DMS53 treated with DMSO at 0.1 percent for 48 hours (cell line): ENCODE measurements around the gene DUOXA2.
"Not testable (repeated sequence)": the region's sequence is repeated elsewhere in the genome, so short reads cannot be mapped to it uniquely, and the experiment has no call there.

Source experiments
- DNase-seq: peaks from one replicate; lab custom pipeline; 2025; ENCODE audit not compliant: unreplicated experiment; lab: John Stamatoyannopoulos, UW

Gene DUOXA2

DNA sequence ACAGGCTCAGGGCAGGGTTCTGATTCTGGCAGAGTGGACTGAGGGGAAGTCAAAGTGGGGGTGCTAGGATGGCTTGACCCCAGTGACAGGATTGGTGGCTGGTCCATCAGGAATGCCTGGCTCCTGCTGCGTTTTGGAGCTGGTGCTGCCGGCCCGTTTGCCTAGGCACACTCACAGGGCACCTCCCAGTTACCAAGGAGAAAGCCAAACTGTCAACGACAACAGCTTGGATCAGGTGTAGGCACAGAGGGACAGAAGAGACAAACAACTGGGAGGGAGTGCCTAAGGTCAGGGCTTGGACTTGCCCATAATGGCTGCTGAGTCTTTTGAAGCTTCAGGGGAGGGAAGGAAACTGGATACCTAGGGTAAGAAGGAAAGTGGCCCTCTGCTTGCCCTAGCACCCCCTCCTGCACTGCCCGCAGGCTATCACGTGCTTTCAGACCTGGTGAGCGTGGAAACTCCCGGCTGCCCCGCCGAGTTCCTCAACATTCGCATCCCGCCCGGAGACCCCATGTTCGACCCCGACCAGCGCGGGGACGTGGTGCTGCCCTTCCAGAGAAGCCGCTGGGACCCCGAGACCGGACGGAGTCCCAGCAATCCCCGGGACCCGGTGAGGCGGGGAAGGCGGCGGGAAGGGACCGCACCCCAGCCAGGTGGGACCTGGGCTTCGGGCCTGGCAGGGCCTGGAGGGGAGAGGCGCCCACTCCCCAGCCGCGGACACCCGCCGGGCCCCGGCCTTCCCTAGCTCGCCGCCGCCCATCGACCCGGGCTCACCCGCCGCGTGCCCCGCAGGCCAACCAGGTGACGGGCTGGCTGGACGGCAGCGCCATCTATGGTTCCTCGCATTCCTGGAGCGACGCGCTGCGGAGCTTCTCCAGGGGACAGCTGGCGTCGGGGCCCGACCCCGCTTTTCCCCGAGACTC lies 20.8 kb downstream of the DUOXA2 start:
- DNase-seq = no peak

DNA sequence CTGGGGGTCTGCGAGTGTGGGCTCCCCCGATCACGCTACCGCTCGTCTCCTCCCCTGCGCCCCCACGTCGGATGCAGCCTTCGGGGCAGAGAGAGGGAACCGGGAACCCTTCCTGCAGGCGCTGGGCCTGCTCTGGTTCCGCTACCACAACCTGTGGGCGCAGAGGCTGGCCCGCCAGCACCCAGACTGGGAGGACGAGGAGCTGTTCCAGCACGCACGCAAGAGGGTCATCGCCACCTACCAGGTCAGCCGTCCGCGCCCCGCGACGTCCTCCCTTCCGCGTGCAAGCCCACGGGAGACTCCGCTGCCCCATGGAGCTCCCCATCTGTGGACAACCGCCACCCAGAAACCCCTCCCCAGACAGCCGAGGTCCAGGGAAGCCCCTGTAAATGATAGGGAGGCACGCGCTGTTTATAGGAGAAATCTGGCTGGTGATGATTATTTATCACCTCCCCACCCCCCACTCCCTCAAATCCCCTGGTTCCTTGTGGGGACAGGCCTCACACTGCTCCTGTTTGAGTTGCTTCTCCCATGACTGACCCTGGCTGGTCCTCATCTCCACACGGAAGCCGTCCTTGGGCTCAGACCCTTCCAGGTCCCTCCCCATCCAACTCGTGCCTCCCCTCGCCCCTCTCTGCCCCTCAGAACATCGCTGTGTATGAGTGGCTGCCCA lies 21.7 kb downstream of the DUOXA2 start:
- DNase-seq = not testable (repeated sequence)

DNA sequence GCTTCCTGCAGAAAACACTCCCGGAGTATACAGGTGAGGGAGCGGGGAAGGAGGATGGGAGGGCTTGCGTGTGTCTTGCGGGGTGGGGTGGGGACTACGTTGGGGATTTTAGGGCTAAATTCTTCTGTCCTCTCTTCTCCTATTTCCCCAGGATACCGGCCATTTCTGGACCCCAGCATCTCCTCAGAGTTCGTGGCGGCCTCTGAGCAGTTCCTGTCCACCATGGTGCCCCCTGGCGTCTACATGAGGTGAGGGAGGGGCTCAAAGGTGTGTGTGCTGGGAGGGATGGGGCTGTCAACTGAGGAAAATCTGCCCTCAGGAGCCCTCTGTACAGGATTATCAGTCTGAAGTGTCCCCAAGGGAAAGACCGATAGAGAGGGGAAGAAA lies 22.2 kb downstream of the DUOXA2 start:
- no peak for DNase-seq

DNA sequence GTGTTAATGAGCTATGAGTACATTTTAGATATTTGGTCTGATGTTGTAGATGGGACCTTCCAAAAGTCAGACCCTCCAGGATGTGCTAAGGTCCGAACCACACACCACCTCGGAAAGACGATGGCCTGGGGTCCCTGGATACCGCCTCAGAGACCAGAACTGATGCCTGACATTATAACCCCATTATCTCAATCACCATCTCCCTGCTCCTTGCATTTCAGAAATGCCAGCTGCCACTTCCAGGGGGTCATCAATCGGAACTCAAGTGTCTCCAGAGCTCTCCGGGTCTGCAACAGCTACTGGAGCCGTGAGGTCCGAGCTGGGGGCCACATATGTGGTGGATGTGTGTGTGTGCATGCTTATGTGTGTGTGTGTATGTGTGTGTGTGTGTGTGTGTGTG lies 23.6 kb downstream of the DUOXA2 start:
- no peak for DNase-seq

DNA sequence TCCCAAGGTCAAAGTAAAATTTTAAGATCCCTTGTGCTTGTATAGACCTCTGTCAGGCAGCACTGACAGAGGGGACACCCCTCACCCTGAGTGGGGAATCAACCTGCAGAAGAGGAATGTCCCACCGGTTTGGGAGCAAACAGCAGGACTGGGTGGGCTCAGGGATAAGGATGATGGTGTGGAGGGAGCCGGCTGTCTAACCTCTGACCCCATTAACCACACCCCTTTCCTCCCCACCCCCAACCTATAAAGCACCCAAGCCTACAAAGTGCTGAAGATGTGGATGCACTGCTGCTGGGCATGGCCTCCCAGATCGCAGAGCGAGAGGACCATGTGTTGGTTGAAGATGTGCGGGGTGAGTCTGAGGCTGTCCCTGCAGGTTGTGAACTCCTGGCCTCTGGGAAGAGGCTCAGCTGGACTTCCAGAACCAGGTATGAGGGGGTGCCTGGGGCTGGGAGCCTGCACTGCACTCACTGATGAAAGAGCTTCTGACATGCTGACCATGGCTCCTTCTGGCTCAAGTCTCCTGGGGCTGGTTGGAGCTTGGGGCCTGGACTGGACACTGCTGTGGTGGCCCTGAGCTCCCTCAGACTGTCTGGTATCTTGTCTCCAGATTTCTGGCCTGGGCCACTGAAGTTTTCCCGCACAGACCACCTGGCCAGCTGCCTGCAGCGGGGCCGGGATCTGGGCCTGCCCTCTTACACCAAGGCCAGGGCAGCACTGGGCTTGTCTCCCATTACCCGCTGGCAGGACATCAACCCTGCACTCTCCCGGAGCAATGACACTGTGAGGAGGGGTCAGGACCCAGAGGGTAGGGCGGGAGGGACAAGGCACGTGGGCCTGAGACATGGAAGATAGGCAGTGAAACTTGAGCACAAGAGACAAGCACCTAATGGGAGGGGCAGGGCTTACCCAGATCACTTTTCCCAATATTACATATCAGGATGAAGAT lies 25.0 kb downstream of the DUOXA2 start:
- DNase-seq = no peak

DNA sequence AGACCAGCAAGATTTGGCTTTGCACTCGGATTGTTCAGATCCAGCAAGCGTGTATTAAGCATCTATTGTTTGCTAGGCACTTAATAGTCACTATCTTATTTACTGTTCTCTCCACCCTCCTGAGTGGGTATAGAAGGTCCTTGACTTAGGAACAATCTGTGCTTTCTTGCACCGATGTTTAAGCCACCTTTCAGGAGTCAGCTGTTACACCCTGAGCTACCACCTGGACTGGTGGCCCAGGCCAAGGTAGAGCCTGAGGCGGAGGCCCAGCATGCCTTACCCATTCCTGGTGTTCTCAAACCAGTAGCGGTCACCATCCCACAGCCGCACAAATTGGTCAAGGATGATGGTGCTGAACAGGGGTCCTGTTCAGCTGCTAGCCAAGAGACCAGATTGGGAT lies 25.6 kb downstream of the DUOXA2 start:
- DNase-seq = no peak

DNA sequence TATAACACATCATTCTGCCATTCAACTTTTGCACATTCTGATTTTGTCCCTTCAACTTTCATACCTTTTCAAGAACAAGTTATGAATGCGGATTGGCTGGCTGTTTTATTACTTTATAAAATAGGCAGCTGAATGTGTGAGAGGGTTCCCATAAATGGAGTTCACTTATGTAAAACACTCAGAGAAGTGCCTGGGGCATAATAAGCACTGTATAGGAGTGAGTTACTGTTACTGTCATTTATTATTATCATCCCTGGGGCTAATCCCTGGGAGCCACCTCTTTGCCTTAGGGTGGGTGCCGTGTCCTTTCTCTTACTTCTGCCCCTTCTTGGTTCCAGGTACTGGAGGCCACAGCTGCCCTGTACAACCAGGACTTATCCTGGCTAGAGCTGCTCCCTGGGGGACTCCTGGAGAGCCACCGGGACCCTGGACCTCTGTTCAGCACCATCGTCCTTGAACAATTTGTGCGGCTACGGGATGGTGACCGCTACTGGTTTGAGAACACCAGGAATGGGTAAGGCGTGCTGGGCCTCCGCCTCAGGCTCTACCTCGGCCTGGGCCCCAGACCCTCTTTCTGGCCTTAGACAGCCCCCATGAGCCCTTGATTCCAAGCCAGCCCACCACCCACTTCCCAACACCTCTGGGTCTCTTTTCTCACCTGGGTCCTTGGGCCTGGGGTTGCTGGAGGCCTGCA lies 26.6 kb downstream of the DUOXA2 start:
- DNase-seq = no peak

DNA sequence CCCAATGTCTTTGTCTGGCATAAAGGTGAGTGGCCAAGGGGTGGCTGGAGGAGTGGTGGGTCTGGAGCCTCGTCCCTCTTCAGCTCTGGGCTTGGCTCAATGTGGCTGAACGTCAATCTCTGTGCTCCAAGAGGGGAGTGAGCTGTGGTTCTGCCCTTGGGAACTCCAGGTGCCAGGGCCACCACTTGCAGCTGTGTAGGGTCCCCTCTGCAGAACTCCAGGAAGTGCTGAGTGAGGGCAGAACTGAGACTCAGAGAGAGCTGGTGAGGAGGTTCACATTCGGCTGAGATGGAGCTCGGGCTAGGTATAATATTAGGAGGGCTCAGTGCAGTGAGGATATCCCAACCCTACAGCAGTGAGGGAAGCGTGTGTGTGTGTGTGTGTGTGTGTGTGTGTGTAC lies 27.3 kb downstream of the DUOXA2 start:
- no peak for DNase-seq

DNA sequence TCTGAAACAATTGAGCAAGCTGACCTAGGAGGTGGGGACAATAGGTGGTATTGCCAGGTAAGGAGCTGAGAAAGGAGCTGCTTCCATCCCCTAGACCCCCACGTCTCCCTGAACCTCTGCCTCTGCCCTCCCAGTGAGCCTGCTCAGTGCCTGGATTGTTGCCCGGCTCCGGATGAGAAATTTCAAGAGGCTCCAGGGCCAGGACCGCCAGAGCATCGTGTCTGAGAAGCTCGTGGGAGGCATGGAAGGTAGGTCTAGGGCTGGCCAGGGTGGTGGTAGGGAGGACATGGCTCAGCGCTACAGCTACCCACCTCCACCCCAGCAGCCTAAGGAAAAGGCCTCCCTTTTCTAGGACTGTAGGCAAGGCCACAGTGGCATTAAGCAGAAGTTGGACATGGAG lies 28.9 kb downstream of the DUOXA2 start:
- no peak for DNase-seq

DNA sequence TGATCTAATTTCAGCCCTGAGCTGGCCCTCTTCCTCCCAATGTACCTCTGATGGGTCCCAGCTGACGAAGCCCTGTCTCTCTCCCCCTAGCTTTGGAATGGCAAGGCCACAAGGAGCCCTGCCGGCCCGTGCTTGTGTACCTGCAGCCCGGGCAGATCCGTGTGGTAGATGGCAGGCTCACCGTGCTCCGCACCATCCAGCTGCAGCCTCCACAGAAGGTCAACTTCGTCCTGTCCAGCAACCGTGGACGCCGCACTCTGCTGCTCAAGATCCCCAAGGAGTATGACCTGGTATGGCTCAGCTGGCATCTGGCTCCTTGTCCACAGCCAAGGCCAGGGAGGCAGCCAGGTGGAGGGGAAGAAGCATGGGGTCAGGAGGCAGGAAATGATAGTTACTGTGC lies 29.8 kb downstream of the DUOXA2 start:
- no peak for DNase-seq

DNA sequence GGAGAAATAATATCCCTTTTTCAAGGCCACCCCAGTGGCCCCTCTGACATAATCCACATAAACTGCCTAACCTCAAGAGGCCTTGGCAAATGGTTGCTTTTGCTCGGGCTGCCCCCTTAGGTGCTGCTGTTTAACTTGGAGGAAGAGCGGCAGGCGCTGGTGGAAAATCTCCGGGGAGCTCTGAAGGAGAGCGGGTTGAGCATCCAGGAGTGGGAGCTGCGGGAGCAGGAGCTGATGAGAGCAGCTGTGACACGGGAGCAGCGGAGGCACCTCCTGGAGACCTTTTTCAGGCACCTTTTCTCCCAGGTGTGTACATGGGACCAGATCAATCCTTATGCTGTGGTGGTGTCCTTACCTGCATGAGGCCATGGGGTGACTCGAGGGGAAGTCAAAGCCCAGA lies 30.6 kb downstream of the DUOXA2 start:
- no peak for DNase-seq

DNA sequence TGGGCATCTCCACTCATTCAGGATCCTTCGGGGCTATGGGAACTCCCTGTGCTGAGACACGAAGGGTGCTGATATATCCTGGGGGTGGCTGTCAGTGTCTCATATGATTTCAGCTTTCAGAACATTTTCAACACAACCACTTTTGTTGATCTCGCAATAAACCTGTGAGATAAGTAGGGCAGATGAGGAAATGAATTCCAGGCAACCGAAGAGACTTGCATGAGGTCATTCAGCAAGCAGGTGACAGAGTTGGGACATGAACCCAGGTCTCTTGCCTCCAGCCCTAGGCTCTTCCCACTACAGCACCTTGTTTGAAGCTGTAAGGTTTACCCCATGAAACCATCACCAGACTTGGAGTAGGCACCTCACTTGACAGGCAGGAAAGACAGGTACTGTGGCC lies 32.3 kb downstream of the DUOXA2 start:
- no peak for DNase-seq

DNA sequence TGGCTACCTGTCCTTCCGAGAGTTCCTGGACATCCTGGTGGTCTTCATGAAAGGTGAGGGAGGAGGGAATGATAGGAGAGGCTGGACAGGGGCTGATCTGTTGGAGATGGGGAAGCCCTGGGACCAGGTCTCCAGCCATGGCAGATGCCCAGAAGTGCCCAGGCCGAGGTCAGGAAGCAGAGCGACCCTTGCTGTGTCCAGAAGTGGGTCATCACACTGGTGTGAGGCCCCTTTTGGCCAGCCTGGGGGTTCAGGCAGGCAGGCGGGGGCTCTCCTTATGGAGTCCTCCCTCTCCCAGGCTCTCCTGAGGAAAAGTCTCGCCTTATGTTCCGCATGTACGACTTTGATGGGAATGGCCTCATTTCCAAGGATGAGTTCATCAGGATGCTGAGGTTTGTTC lies 33.5 kb downstream of the DUOXA2 start:
- no peak for DNase-seq

DNA sequence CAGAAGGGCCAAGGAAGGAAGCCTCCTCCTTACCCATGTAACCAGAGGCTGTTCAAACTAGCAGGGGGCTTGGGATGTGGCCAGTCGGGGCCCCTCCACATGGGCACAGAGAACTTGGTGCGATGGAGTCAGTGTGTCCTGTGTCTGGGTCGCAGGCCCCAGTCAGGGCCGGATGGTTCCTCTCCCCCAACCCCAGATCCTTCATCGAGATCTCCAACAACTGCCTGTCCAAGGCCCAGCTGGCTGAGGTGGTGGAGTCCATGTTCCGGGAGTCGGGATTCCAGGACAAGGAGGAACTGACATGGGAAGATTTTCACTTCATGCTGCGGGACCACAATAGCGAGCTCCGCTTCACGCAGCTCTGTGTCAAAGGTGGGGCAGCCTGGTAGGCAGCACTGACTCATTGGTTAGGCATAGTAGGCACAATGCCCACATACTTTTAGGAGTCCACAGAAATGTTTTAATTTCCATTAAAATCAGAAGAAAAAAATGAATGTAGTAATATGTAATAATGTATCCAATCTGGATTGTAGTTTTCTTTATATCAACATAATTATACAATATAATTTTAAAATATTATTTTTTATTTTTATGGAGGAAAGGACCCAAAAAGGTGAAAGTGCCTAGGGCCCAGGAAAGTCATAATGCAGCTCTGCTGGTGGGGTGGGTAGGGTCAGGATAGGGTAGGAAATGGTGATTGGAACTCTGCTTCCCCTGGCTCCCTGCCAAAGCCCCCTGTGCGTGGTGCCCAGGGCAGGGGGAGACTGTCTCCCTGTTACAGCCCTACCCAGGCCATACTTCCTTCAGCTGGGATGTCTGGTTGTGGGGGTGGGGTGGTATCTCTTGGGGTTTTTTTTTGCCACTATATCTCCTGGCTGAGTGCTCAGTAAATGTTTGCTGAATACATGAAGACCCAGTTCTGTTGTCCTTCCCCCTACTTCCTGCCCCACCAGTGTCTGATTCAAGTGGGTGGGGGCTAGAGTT lies 34.2 kb downstream of the DUOXA2 start:
- no peak for DNase-seq

DNA sequence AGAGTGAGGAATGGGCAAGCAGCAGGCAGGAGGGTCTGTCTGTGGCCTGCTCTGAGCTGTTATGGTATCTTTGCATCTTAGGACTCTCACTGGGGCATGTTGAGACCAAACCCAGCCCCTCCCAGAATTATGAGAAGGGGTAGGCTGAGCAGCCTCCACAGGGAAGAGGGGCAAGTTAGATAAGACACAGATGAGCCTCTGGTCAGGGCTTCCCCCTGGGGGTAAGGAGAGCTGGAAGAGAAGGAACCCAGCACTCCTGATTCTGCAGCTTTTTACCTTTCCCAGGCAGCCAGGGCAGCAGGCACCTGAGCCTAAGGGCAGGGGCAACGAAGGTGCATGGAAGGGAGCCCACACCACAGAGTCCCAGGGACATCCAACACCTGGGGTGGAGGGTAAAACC lies 34.9 kb downstream of the DUOXA2 start:
- no peak for DNase-seq

DNA sequence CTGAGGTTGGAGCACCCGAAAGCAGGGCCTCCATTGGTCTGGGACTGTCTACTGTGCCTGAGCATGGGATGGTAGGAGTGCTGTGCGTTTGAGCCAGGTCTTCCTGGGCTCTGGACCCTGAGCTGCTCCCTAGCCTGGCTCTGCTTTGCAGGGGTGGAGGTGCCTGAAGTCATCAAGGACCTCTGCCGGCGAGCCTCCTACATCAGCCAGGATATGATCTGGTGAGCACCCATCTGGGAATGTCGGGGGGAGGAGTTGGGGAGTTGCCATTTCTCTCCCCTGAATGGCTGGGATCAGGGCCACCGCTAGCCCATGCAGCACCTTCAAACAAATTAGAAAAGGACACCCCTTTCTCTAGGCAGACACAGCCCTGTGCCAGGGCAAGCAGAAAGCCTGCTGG lies 36.4 kb downstream of the DUOXA2 start:
- no peak for DNase-seq

DNA sequence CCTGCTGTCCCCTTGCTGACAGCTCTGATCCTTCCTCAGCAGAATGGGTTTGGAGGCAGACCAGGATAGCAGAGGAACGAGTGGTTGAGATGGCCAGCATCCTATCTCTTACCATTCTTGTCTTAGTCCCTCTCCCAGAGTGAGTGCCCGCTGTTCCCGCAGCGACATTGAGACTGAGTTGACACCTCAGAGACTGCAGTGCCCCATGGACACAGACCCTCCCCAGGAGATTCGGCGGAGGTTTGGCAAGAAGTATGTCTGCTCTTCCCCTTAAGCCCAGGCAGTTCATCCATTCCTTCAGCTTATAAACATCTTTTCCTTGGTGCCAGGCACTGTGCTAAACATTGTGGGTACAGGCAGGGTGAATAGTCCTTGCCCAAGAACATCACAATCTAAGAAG lies 36.9 kb downstream of the DUOXA2 start:
- no peak for DNase-seq

DNA sequence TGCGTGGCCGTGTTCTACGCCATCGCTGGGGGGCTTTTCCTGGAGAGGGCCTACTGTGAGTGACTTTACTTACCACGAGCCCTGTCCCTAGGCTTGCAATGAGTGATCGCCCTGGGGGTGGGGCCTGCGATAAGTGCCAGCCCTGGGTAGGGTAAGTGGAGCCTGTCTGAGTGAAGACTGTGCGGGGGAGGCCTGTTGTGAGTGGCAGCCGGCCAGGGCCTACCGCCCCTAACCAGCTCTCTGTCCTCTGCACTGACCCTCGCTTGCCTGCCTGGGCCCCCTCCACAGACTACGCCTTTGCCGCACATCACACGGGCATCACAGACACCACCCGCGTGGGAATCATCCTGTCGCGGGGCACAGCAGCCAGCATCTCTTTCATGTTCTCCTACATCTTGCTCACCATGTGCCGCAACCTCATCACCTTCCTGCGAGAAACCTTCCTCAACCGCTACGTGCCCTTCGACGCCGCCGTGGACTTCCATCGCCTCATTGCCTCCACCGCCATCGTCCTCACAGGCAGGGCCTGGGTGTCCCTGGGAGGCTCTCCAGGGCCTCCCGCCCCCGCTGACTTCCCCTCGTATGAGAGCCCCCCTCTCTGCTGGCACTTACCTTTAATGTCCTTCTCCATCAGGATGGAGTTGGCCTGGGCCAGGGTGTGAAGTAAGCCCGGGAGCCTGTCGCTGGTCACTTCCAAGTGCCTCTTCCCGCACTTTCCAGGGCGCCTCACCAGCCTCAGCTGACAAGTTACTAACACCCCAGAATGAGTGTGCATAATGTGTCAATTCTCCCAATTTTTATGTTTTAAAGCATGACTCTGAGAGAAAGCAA lies 38.1 kb downstream of the DUOXA2 start:
- no peak for DNase-seq

DNA sequence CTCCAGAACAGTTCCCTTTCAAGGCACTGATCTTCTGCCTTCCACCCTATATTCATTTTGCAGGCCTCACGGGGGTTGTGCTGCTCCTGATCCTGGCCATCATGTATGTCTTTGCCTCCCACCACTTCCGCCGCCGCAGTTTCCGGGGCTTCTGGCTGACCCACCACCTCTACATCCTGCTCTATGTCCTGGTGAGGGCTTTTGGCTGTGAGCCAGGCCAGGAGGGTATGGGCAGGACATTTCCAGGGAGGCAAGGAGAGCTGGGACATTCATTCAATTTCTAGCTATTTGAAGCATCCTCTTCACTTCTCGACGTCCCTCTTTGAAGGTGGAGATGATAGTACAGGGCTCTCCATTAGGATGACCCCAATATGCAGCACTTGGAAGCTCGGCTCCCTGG lies 41.6 kb downstream of the DUOXA2 start:
- DNase-seq = no peak
